SKM-1 (cell line): ENCODE data around the gene NRG3.
"Not testable (repeated sequence)": the region's sequence is repeated elsewhere in the genome, so short reads cannot be mapped to it uniquely, and the experiment has no call there.

Experiments used
- DNase-seq: peaks from one replicate; lab custom pipeline; 2025; ENCODE audit not compliant: unreplicated experiment; lab: John Stamatoyannopoulos, UW

Gene NRG3

GRCh38 chr10:82653244-82654155 is 778.5 kb downstream of the NRG3 start:
- no peak for DNase-seq

- no peak for DNase-seq
These were observed 785.2 kb downstream of the NRG3 start for GRCh38 chr10:82660205-82660604.

- no peak for DNase-seq
These were observed 786.0 kb downstream of the NRG3 start for GRCh38 chr10:82660986-82661385.

GRCh38 chr10:82661701-82662100 is 786.7 kb downstream of the NRG3 start:
- DNase-seq: no peak

- no peak for DNase-seq
These were observed 793.4 kb downstream of the NRG3 start for GRCh38 chr10:82668221-82668895.

GRCh38 chr10:82674036-82674435 is 799.0 kb downstream of the NRG3 start:
- DNase-seq: no peak

- DNase-seq: not testable (repeated sequence)
These were observed 802.9 kb downstream of the NRG3 start for GRCh38 chr10:82677932-82678331.

GRCh38 chr10:82678451-82678850 is 803.5 kb downstream of the NRG3 start:
- not testable (repeated sequence) for DNase-seq

GRCh38 chr10:82680608-82681007 is 805.6 kb downstream of the NRG3 start:
- no peak for DNase-seq

- DNase-seq: no peak
These were observed 809.0 kb downstream of the NRG3 start for GRCh38 chr10:82683945-82684344.

- DNase-seq: no peak
These were observed 810.1 kb downstream of the NRG3 start for GRCh38 chr10:82685087-82685486.

GRCh38 chr10:82691211-82691610 is 816.2 kb downstream of the NRG3 start:
- DNase-seq: no peak

GRCh38 chr10:82692458-82692857 is 817.5 kb downstream of the NRG3 start:
- DNase-seq: no peak

- no peak for DNase-seq
These were observed 846.8 kb downstream of the NRG3 start for GRCh38 chr10:82721831-82722230.

- no peak for DNase-seq
These were observed 847.3 kb downstream of the NRG3 start for GRCh38 chr10:82722273-82722672.

GRCh38 chr10:82736305-82736704 is 861.3 kb downstream of the NRG3 start:
- DNase-seq: no peak

- DNase-seq: no peak
These were observed 862.6 kb downstream of the NRG3 start for GRCh38 chr10:82737549-82737948.

GRCh38 chr10:82738592-82738991 is 863.6 kb downstream of the NRG3 start:
- DNase-seq: no peak

GRCh38 chr10:82742478-82742877 is 867.5 kb downstream of the NRG3 start:
- DNase-seq: peak; percentile 30

GRCh38 chr10:82742898-82743297 is 867.9 kb downstream of the NRG3 start:
- no peak for DNase-seq

- no peak for DNase-seq
These were observed 875.5 kb downstream of the NRG3 start for GRCh38 chr10:82750538-82750937.

- DNase-seq: no peak
These were observed 882.4 kb downstream of the NRG3 start for GRCh38 chr10:82757397-82757796.
